ENCODE results near the gene CYREN. TPM values are rescaled to one million over a fixed set of nuclear protein-coding genes. Genes with fewer than 3 reads are reported as not detected.

The CYREN gene
- total and polyA plus RNA-seq, 9 of the 15 experiments (the other 6 are each of a cell fraction or from before 2014, with no cell fraction given), result 13.9 to 108 (median 88.8) TPM

DNA sequence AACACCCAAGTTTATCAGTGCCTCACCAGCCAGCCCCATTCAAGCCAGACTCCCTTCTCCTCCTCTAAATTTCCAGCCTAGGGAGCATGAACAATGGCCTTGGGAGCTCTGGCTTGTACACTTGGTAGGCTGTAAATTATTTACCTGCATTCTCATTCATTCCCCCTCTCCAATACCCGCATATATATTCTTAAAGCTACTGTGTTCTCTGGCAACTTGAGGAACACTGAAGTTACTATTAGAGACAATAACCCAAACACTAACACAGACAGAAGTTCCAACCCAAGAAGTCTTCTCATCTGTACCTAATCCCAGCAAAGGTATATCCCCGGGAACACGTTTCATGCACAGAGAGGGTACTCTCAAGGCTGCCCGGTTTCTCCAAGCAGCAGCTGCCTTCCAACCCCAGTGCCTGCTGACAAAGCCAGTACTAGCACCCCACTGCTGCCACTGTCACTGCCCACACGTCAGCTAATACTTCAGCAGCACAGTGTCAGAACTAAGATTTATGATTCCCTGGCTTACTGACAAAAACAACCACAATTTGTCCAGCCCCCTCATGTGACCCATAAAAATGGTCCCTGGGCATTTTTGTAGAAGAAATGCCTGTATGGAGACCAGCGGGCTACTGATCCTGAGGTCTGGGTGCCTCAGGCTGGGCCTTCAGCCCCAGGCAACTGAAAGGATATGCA lies 37.7 kb upstream of the CYREN start (continued):
- TF ChIP-seq ZNF133 (CRISPR knock-in tag; IDR thresholded peaks at IDR 0.05), result 0 out of 2 replicates have a peak, but pooled peaks have one; percentile 21
- TF ChIP-seq ZFX (CRISPR knock-in tag; IDR thresholded peaks at IDR 0.05), result no peak
- TF ChIP-seq, protein P1, sequence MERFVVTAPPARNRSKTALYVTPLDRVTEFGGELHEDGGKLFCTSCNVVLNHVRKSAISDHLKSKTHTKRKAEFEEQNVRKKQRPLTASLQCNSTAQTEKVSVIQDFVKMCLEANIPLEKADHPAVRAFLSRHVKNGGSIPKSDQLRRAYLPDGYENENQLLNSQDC (CRISPR knock-in tag; IDR thresholded peaks at IDR 0.05), result no peak
- TF ChIP-seq, protein P2, sequence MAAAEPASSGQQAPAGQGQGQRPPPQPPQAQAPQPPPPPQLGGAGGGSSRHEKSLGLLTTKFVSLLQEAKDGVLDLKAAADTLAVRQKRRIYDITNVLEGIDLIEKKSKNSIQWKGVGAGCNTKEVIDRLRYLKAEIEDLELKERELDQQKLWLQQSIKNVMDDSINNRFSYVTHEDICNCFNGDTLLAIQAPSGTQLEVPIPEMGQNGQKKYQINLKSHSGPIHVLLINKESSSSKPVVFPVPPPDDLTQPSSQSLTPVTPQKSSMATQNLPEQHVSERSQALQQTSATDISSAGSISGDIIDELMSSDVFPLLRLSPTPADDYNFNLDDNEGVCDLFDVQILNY (CRISPR knock-in tag; IDR thresholded peaks at IDR 0.05), result 0 out of 2 replicates have a peak, but pooled peaks have one; percentile 19
- TF ChIP-seq, protein P3, sequence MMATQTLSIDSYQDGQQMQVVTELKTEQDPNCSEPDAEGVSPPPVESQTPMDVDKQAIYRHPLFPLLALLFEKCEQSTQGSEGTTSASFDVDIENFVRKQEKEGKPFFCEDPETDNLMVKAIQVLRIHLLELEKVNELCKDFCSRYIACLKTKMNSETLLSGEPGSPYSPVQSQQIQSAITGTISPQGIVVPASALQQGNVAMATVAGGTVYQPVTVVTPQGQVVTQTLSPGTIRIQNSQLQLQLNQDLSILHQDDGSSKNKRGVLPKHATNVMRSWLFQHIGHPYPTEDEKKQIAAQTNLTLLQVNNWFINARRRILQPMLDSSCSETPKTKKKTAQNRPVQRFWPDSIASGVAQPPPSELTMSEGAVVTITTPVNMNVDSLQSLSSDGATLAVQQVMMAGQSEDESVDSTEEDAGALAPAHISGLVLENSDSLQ (IDR thresholded peaks at IDR 0.05), result peak; percentile 96
- no peak for TF ChIP-seq NBN (IDR thresholded peaks at IDR 0.05; ENCODE audit: low read depth)
- TF ChIP-seq ARNT (IDR thresholded peaks at IDR 0.05), result no peak
- no peak for TF ChIP-seq ZNF780A (CRISPR knock-in tag; IDR thresholded peaks at IDR 0.05)
- TF ChIP-seq, protein P4, sequence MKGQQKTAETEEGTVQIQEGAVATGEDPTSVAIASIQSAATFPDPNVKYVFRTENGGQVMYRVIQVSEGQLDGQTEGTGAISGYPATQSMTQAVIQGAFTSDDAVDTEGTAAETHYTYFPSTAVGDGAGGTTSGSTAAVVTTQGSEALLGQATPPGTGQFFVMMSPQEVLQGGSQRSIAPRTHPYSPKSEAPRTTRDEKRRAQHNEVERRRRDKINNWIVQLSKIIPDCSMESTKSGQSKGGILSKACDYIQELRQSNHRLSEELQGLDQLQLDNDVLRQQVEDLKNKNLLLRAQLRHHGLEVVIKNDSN (CRISPR knock-in tag; IDR thresholded peaks at IDR 0.05), result peak; percentile 78
- TF ChIP-seq, protein P5, sequence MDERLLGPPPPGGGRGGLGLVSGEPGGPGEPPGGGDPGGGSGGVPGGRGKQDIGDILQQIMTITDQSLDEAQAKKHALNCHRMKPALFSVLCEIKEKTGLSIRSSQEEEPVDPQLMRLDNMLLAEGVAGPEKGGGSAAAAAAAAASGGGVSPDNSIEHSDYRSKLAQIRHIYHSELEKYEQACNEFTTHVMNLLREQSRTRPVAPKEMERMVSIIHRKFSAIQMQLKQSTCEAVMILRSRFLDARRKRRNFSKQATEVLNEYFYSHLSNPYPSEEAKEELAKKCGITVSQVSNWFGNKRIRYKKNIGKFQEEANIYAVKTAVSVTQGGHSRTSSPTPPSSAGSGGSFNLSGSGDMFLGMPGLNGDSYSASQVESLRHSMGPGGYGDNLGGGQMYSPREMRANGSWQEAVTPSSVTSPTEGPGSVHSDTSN (CRISPR knock-in tag; IDR thresholded peaks at IDR 0.05; ENCODE audit: low read depth), result 0 out of 2 replicates have a peak, but pooled peaks have one; percentile 31
- TF ChIP-seq, protein P5 (tag; conservative IDR thresholded peaks at IDR 0.05; ENCODE audit: low read depth), result peak; percentile 97
- TF ChIP-seq, protein P6, sequence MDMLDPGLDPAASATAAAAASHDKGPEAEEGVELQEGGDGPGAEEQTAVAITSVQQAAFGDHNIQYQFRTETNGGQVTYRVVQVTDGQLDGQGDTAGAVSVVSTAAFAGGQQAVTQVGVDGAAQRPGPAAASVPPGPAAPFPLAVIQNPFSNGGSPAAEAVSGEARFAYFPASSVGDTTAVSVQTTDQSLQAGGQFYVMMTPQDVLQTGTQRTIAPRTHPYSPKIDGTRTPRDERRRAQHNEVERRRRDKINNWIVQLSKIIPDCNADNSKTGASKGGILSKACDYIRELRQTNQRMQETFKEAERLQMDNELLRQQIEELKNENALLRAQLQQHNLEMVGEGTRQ (CRISPR knock-in tag; IDR thresholded peaks at IDR 0.05), result peak; percentile 70
- no peak for TF ChIP-seq ATF1 (CRISPR knock-in tag; IDR thresholded peaks at IDR 0.05)
- TF ChIP-seq ATF1 (tag; IDR thresholded peaks at IDR 0.05), result peak; percentile 47
- TF ChIP-seq BHLHE40 (IDR thresholded peaks at IDR 0.05; ENCODE audit: low read length), result peak; percentile 34; the same call in 1 of the 2 replicates
- no peak for TF ChIP-seq POLR2A (conservative IDR thresholded peaks at IDR 0.05)
